HEK293 (cell line): ENCODE data around the gene SLC38A3.
A peak's percentile ranks its signal among the peaks of the same experiment; 100 is the strongest.

Experiments used
- HOXA7 ChIP-seq: sonication (generic); formaldehyde crosslinking; IDR thresholded peaks from 2 replicates; pipeline ENCODE4 v1.8.1; 2022; ENCODE audit warnings: missing genetic modification reagents, borderline replicate concordance
- KLF1 ChIP-seq: fragments of 450-650 bp; formaldehyde crosslinking; IDR thresholded peaks from 2 replicates; pipeline ENCODE4 v1.5.1; 2016; ENCODE audit warnings: missing biosample characterization, missing genetic modification characterization
- KLF16 ChIP-seq: fragments of 450-650 bp; formaldehyde crosslinking; IDR thresholded peaks from 2 replicates; pipeline ENCODE4 v1.5.1; 2017; ENCODE audit warnings: missing biosample characterization, missing genetic modification characterization
- KLF17 ChIP-seq: fragments of 450-650 bp; formaldehyde crosslinking; IDR thresholded peaks from 2 replicates; pipeline ENCODE4 v1.5.1; 2016; ENCODE audit warnings: missing biosample characterization, missing genetic modification characterization
- MYNN ChIP-seq: fragments of 450-650 bp; formaldehyde crosslinking; IDR thresholded peaks from 2 replicates; pipeline ENCODE4 v1.5.1; 2016; ENCODE audit warnings: missing biosample characterization, missing genetic modification characterization, borderline replicate concordance
- PATZ1 ChIP-seq: fragments of 450-650 bp; formaldehyde crosslinking; IDR thresholded peaks from 2 replicates; pipeline ENCODE4 v1.5.1; 2016; ENCODE audit warnings: missing biosample characterization, missing genetic modification characterization
- RBAK ChIP-seq: fragments of 450-650 bp; formaldehyde crosslinking; IDR thresholded peaks from 2 replicates; pipeline ENCODE4 v1.5.1; 2016; ENCODE audit warnings: missing biosample characterization, missing genetic modification characterization
- REPIN1 ChIP-seq: fragments of 450-650 bp; formaldehyde crosslinking; IDR thresholded peaks from 2 replicates; pipeline ENCODE4 v1.5.1; 2017; ENCODE audit warnings: missing biosample characterization, missing genetic modification characterization, low read depth
- REST ChIP-seq: fragments of 450-650 bp; formaldehyde crosslinking; IDR thresholded peaks from 2 replicates; pipeline ENCODE4 v1.5.1; 2016; ENCODE audit warnings: missing biosample characterization, missing genetic modification characterization
- YY2 ChIP-seq: fragments of 450-650 bp; formaldehyde crosslinking; IDR thresholded peaks from 2 replicates; pipeline ENCODE4 v1.5.1; 2016; ENCODE audit warnings: missing biosample characterization, missing genetic modification characterization
- ZBTB17 ChIP-seq: fragments of 450-650 bp; formaldehyde crosslinking; IDR thresholded peaks from 2 replicates; pipeline ENCODE4 v1.5.1; 2016; ENCODE audit warnings: missing biosample characterization, missing genetic modification characterization
- ZBTB20 ChIP-seq: fragments of 450-650 bp; formaldehyde crosslinking; IDR thresholded peaks from 2 replicates; pipeline ENCODE4 v1.5.1; 2016; ENCODE audit warnings: missing biosample characterization, missing genetic modification characterization
- ZNF140 ChIP-seq: fragments of 450-650 bp; formaldehyde crosslinking; IDR thresholded peaks from 2 replicates; pipeline ENCODE4 v1.5.1; 2016; ENCODE audit warnings: missing biosample characterization, missing genetic modification characterization
- ZNF19 ChIP-seq: fragments of 450-650 bp; formaldehyde crosslinking; IDR thresholded peaks from 2 replicates; pipeline ENCODE4; 2016; ENCODE audit warnings: missing biosample characterization, missing genetic modification characterization, low read depth
- ZNF2 ChIP-seq: fragments of 450-650 bp; formaldehyde crosslinking; IDR thresholded peaks from 2 replicates; pipeline ENCODE4 v1.5.1; 2016; ENCODE audit warnings: missing biosample characterization, missing genetic modification characterization
- ZNF221 ChIP-seq: fragments of 450-650 bp; formaldehyde crosslinking; IDR thresholded peaks from 2 replicates; pipeline ENCODE4 v1.5.1; 2017; ENCODE audit warnings: missing biosample characterization, missing genetic modification characterization, borderline replicate concordance
- ZNF24 ChIP-seq: fragments of 450-650 bp; formaldehyde crosslinking; IDR thresholded peaks from 2 replicates; pipeline ENCODE4 v1.5.1; 2016; ENCODE audit warnings: missing biosample characterization, missing genetic modification characterization
- ZNF404 ChIP-seq: fragments of 450-650 bp; formaldehyde crosslinking; IDR thresholded peaks from 2 replicates; pipeline ENCODE4 v1.5.1; 2017; ENCODE audit warnings: missing biosample characterization, missing genetic modification characterization
- ZNF514 ChIP-seq: fragments of 450-650 bp; formaldehyde crosslinking; IDR thresholded peaks from 2 replicates; pipeline ENCODE4 v1.5.1; 2016; ENCODE audit warnings: missing biosample characterization, missing genetic modification characterization
- ZNF521 ChIP-seq: fragments of 450-650 bp; formaldehyde crosslinking; IDR thresholded peaks from 2 replicates; pipeline ENCODE4 v1.5.1; 2017; ENCODE audit warnings: missing biosample characterization, mild to moderate bottlenecking, missing genetic modification characterization
- ZNF549 ChIP-seq: fragments of 450-650 bp; IDR thresholded peaks from 2 replicates; pipeline ENCODE4 v1.5.1; 2018; ENCODE audit warnings: missing biosample characterization, missing genetic modification characterization, mild to moderate bottlenecking, inconsistent platforms, moderate library complexity
- ZNF560 ChIP-seq: fragments of 450-650 bp; formaldehyde crosslinking; IDR thresholded peaks from 2 replicates; pipeline ENCODE4 v1.5.1; 2017; ENCODE audit warnings: missing biosample characterization, missing genetic modification characterization, borderline replicate concordance
- ZNF561 ChIP-seq: fragments of 450-650 bp; IDR thresholded peaks from 2 replicates; pipeline ENCODE4 v1.5.1; 2018; ENCODE audit warnings: missing biosample characterization, missing genetic modification characterization, borderline replicate concordance
- ZNF610 ChIP-seq: fragments of 450-650 bp; formaldehyde crosslinking; IDR thresholded peaks from 2 replicates; pipeline ENCODE4 v1.5.1; 2016; ENCODE audit warnings: missing biosample characterization, missing genetic modification characterization, borderline replicate concordance
- ZNF677 ChIP-seq: fragments of 450-650 bp; IDR thresholded peaks from 2 replicates; pipeline ENCODE4 v1.5.0; 2018; ENCODE audit warnings: missing biosample characterization, mild to moderate bottlenecking, missing genetic modification characterization, moderate library complexity
- ZNF701 ChIP-seq: fragments of 450-650 bp; formaldehyde crosslinking; IDR thresholded peaks from 2 replicates; pipeline ENCODE4 v1.5.1; 2016; ENCODE audit warnings: missing biosample characterization, missing genetic modification characterization
- ZNF843 ChIP-seq: fragments of 450-650 bp; formaldehyde crosslinking; IDR thresholded peaks from 2 replicates; pipeline ENCODE4 v1.5.1; 2016; ENCODE audit warnings: missing biosample characterization, missing genetic modification characterization
- ZSCAN4 ChIP-seq: fragments of 450-650 bp; formaldehyde crosslinking; IDR thresholded peaks from 2 replicates; pipeline ENCODE4 v1.5.1; 2017; ENCODE audit warnings: missing biosample characterization, missing genetic modification characterization
- ZXDB ChIP-seq: fragments of 450-650 bp; formaldehyde crosslinking; IDR thresholded peaks from 2 replicates; pipeline ENCODE4 v1.5.1; 2016; ENCODE audit warnings: missing biosample characterization, missing genetic modification characterization
- TF ChIP-seq, protein P1 (sequence below): fragments of 450-650 bp; formaldehyde crosslinking; IDR thresholded peaks from 2 replicates; pipeline ENCODE4 v1.5.1; 2017; ENCODE audit warnings: missing biosample characterization, missing genetic modification characterization
- TF ChIP-seq, protein P2 (sequence below): fragments of 450-650 bp; formaldehyde crosslinking; IDR thresholded peaks from 2 replicates; pipeline ENCODE4 v1.5.1; 2017; ENCODE audit warnings: missing biosample characterization, missing genetic modification characterization

SLC38A3 gene

DNA sequence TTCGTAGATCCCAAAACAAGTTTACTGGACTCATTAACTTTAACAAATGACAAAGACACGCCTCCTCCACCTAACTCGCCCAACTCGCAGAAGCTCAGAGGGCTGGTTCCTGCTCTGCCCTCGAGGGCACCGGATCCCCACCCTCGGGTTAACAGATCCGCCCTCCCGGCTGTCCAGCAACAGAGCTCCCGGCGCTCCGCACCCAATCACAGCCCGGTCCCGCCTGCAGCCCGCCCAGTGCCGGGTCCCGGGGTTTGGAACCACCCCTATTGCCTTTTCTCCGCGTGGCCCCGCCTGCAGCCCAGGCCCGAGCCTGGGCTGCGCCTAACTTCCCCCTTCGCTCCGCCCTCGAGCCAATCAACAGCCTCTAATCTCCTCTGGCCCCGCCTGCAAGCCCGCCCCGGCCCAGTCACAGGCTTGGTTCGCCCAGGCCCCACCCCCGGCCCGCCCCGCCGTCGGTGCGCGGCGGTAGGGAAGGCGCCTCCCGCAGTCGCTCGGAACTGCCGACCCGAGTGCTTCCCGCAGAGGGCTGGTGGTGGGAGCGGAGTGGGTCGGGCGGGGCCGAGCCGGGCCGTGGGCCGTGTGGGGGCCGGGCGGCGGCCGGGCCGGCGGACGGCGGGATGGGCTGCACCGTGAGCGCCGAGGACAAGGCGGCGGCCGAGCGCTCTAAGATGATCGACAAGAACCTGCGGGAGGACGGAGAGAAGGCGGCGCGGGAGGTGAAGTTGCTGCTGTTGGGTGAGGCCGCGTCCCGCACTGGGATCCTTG is 30.8 kb downstream of the SLC38A3 start, which contains the start of gene GNAI2 (continued):
- TF ChIP-seq PATZ1 (tag by site-specific recombination), result no peak
- TF ChIP-seq, protein P1, sequence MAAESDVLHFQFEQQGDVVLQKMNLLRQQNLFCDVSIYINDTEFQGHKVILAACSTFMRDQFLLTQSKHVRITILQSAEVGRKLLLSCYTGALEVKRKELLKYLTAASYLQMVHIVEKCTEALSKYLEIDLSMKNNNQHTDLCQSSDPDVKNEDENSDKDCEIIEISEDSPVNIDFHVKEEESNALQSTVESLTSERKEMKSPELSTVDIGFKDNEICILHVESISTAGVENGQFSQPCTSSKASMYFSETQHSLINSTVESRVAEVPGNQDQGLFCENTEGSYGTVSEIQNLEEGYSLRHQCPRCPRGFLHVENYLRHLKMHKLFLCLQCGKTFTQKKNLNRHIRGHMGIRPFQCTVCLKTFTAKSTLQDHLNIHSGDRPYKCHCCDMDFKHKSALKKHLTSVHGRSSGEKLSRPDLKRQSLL (tag by site-specific recombination), result no peak
- TF ChIP-seq ZSCAN4 (tag by site-specific recombination), result no peak
- no peak for TF ChIP-seq KLF16 (tag by site-specific recombination)
- TF ChIP-seq ZNF677, result no peak
- peak; percentile 88 for TF ChIP-seq ZBTB20 (tag by site-specific recombination)
- TF ChIP-seq ZBTB17 (tag by site-specific recombination), result peak; percentile 53
- peak; percentile 70; the same call in 1 of the 2 replicates for TF ChIP-seq REST (tag by site-specific recombination)
- no peak for TF ChIP-seq ZNF221
- TF ChIP-seq ZNF549 (tag by site-specific recombination), result no peak
- TF ChIP-seq, protein P2, sequence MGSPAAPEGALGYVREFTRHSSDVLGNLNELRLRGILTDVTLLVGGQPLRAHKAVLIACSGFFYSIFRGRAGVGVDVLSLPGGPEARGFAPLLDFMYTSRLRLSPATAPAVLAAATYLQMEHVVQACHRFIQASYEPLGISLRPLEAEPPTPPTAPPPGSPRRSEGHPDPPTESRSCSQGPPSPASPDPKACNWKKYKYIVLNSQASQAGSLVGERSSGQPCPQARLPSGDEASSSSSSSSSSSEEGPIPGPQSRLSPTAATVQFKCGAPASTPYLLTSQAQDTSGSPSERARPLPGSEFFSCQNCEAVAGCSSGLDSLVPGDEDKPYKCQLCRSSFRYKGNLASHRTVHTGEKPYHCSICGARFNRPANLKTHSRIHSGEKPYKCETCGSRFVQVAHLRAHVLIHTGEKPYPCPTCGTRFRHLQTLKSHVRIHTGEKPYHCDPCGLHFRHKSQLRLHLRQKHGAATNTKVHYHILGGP, result no peak
- TF ChIP-seq KLF1 (tag by site-specific recombination), result peak; percentile 45; the same call in 1 of the 2 replicates
- peak; percentile 43; the same call in 1 of the 2 replicates for TF ChIP-seq ZNF561
- TF ChIP-seq ZNF404 (tag by site-specific recombination), result no peak
- no peak for TF ChIP-seq KLF17 (tag by site-specific recombination)
- TF ChIP-seq MYNN (tag by site-specific recombination), result no peak
- no peak for TF ChIP-seq REPIN1 (tag by site-specific recombination)
- no peak for TF ChIP-seq HOXA7 (CRISPR knock-in tag)
- TF ChIP-seq ZNF24 (tag by site-specific recombination), result no peak
- no peak for TF ChIP-seq ZXDB (tag by site-specific recombination)
- TF ChIP-seq ZNF610, result no peak
- no peak for TF ChIP-seq ZNF521 (tag by site-specific recombination)
- TF ChIP-seq ZNF843, result no peak
- TF ChIP-seq ZNF19 (tag by site-specific recombination), result no peak
- TF ChIP-seq YY2, result no peak
- TF ChIP-seq ZNF514 (tag by site-specific recombination), result no peak
- no peak for TF ChIP-seq ZNF2 (tag by site-specific recombination)
- no peak for TF ChIP-seq RBAK (tag by site-specific recombination)
- no peak for TF ChIP-seq ZNF560 (tag by site-specific recombination)
- TF ChIP-seq ZNF140 (tag by site-specific recombination), result no peak
- no peak for TF ChIP-seq ZNF701 (tag by site-specific recombination)
